HG03103 (cell line): ENCODE data around the gene SUMO4.

Source experiments
- ATAC-seq: cut with Tn5 transposase; IDR thresholded peaks from one replicate; pipeline ENCODE4 v1.9.1; 2021; ENCODE audit warnings: low read depth; ENCODE audit not compliant: unreplicated experiment

Gene SUMO4

DNA sequence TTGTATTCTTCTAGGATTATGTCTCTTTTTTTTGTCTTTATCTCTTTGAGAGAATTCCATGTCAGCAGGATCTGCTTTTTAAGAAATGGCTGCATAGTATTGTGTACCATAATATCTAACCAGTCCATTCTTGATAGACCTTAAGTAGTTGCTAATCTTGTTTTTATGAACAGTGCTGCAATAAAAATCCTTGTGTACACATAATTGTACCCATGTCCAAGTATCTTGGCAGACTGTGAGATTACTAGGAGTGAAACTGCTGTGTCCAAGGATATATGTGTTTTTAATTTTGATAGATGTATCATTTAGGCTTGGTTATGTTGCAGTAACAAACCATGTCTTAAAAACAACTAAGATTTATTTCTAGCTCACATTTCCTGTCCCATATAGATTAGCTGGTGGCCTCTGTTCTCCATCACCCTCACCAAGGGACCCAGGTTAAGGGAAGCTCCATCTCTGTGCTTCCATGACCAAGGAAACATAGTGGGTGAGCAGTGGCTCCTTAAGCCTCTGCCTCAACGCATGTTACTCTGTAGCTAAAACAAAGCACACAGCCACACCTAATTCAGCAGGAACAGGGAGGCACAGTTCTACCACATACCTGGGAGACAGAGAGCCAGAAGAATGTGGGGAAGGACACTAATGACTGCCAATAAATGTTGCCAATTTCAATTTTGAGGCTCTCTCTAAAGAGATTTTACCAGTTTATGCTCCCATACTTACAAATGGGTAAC is 12.1 kb upstream of the SUMO4 start:
- ATAC-seq = no peak

DNA sequence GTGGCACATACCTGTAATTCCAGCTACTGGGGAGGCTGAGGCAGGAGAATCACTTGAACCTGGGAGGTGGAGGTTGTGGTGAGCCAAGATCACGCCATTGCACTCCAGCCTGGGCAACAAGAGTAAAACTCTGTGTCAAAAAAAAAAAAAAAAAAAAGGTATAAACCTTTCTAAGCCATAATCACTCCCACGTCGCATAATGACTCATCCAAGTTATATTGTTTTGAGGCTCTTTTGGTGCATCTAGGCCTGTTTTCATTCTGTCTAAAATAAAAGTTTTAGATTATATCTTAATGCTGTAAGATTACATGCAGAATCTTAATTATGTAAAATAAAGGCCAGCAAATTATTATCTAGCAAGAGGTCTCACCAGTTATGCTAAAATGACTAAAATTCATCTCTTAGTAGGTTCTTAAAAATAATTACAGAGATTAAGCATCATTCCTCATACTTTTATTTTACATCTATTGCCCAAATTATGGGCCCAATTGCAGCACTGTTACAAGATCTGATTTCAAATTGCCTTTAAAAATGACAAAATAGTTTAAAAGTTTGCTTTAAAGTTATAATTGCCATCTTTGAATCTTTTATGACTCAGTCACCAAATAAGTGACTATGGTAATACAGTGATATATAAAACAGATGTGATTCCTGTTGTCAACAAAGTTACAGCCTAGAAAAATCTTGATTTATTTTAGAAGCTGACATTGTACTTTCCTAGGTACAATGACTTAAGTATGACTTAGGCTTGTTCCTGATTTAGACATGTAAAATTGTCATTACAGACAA is 10.4 kb upstream of the SUMO4 start:
- no peak for ATAC-seq

DNA sequence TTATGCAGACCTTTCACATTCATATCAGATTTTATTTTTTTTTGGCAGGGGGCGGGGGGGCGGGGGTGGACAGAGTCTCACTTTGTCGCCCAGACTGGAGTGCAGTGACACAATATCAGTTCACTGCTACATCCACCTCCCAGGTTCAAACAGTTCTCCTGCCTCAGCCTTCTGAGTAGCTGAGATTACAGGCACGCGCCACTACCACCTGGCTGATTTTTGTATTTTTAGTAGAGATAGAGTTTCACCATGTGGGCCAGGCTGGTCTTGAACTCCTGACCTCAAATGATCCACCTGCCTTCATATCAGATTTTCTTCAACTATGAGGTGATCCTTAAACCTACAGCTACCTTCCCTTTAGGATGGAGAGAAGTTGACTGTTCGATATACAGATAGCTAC is 8.0 kb upstream of the SUMO4 start:
- ATAC-seq = no peak

DNA sequence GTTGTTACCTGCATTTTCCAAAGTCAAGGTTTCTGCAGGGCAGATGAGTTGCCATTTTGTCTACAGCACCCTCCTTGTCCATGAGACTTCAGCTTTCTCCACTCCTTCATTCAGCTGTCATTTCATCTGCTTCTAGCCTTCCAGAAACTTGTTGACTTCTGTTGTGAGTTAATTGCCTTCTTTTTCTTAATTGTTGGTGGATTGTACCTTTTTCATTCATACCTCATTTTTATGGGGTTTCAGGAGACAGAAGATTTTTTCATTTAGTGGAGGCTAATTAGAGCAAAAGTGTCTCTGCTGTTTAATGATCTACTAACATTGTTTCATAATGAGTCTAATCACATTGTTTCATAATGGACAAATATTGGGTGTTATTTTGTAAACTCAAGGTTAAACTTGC is 7.5 kb upstream of the SUMO4 start:
- ATAC-seq = no peak

GRCh38 chr6:149393002-149393679 is 6.9 kb upstream of the SUMO4 start:
- ATAC-seq = no peak

GRCh38 chr6:149395185-149395584 is 4.9 kb upstream of the SUMO4 start:
- no peak for ATAC-seq

DNA sequence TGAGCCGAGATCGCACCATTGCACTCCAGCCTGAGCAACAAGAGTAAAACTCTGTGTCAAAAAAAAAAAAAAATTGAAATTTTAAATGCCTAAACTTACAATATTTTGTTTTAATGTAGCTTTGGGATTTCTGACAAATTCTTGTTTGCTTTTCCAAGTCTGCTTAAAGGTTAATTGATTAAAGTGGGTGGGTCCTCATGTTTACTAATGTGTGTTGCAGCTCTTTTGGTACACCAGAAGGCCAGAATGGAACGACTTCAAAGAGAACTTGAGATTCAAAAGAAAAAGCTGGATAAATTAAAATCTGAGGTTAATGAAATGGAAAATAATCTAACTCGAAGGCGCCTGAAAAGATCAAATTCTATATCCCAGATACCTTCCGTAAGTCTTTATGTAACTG is 2.7 kb upstream of the SUMO4 start:
- ATAC-seq = no peak

DNA sequence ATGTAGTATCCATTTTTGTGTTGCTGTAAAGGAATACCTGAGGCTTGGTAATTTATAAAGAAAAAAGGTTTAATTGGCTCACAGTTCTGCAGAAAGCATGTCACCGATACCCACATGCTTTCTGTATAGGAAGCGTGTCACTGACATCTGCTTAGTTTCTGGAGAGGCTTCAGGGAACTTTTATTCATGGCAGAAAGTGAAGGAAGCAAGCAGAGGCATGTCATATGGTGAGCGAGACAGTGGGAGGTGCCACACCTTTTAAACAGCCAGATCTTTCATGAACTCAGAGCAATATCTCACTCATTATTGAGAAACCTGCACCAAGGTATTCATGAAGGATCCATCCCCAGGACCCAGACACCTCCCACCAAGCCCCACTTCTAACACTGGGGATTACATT is 3.5 kb downstream of the SUMO4 start:
- no peak for ATAC-seq

GRCh38 chr6:149405823-149406765 is 6.0 kb downstream of the SUMO4 start:
- no peak for ATAC-seq

DNA sequence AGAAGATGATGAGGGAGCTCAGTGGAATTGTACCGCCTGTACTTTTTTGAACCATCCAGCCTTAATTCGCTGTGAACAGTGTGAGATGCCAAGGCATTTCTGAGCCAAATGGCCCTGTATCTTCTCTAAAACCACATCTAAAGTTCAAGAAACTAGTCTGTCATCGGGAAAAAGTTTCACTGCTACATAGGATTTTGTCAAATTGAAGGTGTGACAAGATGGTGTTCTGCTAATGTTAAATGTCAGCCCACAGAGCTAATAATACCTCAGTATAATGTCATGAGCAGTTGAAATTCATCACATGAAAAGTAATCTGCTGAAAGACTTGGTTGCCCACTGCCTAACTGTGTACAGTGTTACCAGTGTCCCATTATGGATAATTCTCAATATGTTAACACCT is 9.6 kb downstream of the SUMO4 start:
- no peak for ATAC-seq

GRCh38 chr6:149410557-149410956 is 10.5 kb downstream of the SUMO4 start:
- ATAC-seq = no peak

- ATAC-seq = no peak
Observed at GRCh38 chr6:149414009-149414408, 13.9 kb downstream of the SUMO4 start.

DNA sequence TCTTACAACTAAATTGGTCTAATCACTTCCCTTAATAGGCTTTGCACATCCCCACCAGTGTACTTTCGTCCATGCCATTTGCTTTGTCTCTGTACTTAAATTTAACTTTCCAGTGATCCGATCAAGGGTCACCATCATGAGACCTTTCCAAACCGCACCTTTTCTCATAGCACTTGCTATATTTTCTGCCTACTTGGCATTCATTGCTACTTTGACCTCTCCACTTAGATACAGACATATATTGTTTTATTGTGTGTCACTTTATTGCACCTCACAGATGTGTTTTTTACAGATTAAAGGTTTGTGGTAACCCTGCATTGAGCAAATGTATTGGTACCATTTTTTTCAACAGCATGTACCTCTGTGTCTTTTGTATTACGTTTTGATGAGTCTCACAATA is 14.8 kb downstream of the SUMO4 start:
- no peak for ATAC-seq

GRCh38 chr6:149419696-149420404 is 19.8 kb downstream of the SUMO4 start:
- ATAC-seq = no peak

DNA sequence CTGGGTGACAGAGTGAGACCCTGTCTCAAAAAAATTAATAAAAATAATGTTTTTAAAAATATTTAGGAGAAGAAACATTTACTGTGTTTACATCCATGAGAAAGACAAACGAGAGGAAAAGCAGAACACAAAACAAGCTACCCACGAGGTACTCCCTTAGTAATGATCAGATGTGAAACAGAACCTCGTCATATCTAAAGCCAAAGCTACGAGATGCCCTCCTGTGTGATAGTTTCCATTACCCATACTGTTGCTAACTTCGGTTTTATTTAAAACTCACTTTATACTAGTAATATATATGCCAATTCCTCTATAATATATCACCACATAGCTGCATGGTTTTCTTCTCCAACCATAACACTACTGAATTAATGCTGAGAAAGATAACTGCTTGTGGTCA is 21.1 kb downstream of the SUMO4 start:
- ATAC-seq = no peak

- no peak for ATAC-seq
Observed at GRCh38 chr6:149422581-149422980, 22.5 kb downstream of the SUMO4 start.

GRCh38 chr6:149423964-149424440 is 23.9 kb downstream of the SUMO4 start:
- no peak for ATAC-seq

DNA sequence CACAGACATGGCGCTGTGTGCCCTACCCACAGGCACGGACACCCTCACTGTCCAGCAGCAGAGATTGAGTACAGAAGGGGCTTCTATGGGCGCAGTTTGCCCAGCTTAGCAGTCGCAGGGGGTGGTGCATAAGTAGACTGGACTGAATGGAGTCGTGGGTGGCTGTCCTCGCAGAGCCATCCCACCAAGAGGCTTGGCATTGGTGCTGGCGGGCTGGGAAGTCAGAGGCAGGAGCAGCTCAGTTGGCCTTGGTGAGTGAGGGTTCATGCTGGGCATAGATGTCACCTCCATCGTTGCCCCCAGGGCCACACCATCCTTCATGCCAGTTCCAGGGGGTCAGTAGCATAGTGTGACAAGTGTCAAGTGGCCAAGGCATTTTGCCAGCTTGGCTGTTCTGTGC is 25.2 kb downstream of the SUMO4 start:
- ATAC-seq = no peak

DNA sequence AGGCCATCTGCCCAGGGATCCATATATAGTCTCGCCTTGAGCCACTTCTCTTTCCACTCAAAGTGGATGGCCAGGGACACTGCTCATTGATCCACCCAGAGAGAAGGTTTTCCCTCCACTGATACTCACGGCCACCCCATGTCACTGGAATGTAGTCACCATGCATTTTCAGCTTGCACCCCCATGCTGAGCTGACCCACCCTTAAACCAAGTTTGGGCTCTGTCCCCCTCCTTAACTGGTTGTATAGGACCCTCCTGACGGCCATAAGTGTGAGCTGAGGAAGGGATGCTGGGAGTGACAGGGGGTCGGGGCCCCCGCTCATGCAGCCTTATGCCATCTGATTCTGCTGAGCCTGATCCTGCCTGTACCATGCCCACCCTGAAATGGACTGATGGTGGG is 25.7 kb downstream of the SUMO4 start:
- no peak for ATAC-seq

DNA sequence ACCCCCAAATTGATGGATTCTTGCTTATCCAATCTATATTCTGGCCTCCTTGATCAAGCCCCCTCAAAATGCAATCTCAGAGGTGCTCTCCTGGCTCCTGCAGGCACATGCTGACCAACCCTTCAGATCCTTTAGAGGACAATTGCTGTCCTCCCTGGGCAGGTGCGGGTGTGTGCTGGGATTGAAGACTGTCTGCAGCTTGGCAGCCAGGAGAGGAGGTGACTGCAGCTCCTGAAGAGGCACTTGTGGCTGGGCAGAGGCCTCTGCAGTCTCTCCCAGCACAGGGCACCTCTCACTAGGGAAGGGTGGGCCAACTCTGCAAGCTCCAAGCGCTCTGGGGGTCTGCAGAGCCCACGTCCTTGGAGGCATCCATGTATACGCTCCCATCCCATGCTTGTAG is 28.5 kb downstream of the SUMO4 start:
- ATAC-seq = no peak
